NT2/D1 (cell line): ENCODE results near the gene GALNT1.

Source experiments
- DNase-seq: peaks from one replicate; pipeline ENCODE4 v3.0.0-alpha.2; 2011; ENCODE audit warnings: low read depth, low spot score
- H3K27me3 ChIP-seq: 2 replicates; pipeline ENCODE4 v1.6.0; 2011; ENCODE audit warnings: mild to moderate bottlenecking; ENCODE audit not compliant: insufficient read length, insufficient read depth
- H3K36me3 ChIP-seq: 2 replicates; pipeline ENCODE4 v1.6.1; 2011; ENCODE audit warnings: mild to moderate bottlenecking, low read length, mixed read lengths; ENCODE audit not compliant: insufficient read depth, insufficient read length
- H3K4me1 ChIP-seq: 2 replicates; pipeline ENCODE4 v1.5.1; 2011; ENCODE audit not compliant: insufficient read depth, insufficient read length
- H3K4me3 ChIP-seq: 2 replicates; pipeline ENCODE4 v1.5.1; 2011; ENCODE audit warnings: low read depth; ENCODE audit not compliant: insufficient read length
- H3K9ac ChIP-seq: 2 replicates; pipeline ENCODE4 v1.6.0; 2011; ENCODE audit warnings: low read depth; ENCODE audit not compliant: insufficient read length
- H3K9me3 ChIP-seq: 2 replicates; pipeline ENCODE4 v1.5.1; 2011; ENCODE audit warnings: mild to moderate bottlenecking, low read length; ENCODE audit not compliant: insufficient read depth
- SUZ12 ChIP-seq: IDR thresholded peaks from 2 replicates; pipeline ENCODE4 v1.6.1; 2011; ENCODE audit not compliant: insufficient read length, insufficient read depth; ENCODE audit errors: extremely low read depth
- YY1 ChIP-seq: IDR thresholded peaks from 2 replicates; pipeline ENCODE4 v1.6.1; 2011; ENCODE audit not compliant: insufficient read length, insufficient read depth
- ZNF274 ChIP-seq: IDR thresholded peaks from 2 replicates; pipeline ENCODE4 v1.6.1; 2011; ENCODE audit warnings: mild to moderate bottlenecking, low read depth, low read length

GALNT1 gene

GRCh38 chr18:35749701-35750100 lies 168.2 kb downstream of the GALNT1 start:
- H3K27me3 ChIP-seq, result no peaks in the 10 kb centered on the region
- H3K36me3 ChIP-seq, result no peaks in the 10 kb centered on the region
- no peak overlapping the region for H3K4me3 ChIP-seq
- DNase-seq, result no peak
- H3K9ac ChIP-seq, result no peak overlapping the region
- H3K9me3 ChIP-seq, result no peaks in the 10 kb centered on the region
- H3K4me1 ChIP-seq, result no peaks in the 10 kb centered on the region
- TF ChIP-seq YY1, result no peak
- TF ChIP-seq ZNF274, result no peak
- TF ChIP-seq SUZ12, result no peak

- H3K4me1 ChIP-seq, result no peaks in the 10 kb centered on the region
- H3K4me3 ChIP-seq, result no peak overlapping the region
- DNase-seq, result no peak
- TF ChIP-seq YY1 (no peak), SUZ12 (no peak), ZNF274 (no peak)
- H3K9ac ChIP-seq, result no peak overlapping the region
- H3K36me3 ChIP-seq, result no peaks in the 10 kb centered on the region
- H3K9me3 ChIP-seq, result no peaks in the 10 kb centered on the region
- H3K27me3 ChIP-seq, result no peaks in the 10 kb centered on the region
Measured at GRCh38 chr18:35750929-35751328, 169.4 kb downstream of the GALNT1 start.

DNA sequence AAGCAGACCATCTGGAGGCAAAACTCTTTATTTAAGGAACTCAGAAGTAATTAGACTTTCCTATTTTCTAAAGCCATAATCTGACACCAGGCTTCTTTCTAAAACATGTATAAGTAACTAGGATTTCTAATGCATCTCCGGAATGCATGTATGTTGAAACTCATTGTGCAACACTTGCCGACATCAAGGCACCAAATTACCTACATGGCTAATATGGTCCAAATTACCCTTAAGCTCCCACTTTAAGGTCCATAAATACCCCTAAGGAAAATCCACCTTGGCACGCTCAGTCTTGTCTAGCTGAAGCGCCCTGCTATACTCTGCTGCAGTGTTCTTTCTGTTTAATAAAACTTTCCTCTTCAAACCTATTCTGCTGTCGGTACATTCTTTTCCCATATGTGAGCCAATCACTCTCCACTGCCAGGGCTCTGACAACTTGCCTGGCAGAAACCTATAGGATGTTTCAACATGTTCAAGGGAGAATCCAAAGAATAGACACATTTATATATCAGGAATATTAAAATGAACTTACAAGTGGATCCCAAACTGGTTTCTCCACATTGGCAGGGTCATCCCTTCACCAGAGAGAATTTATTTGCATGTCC lies 171.9 kb downstream of the GALNT1 start:
- no peak overlapping the region for H3K9ac ChIP-seq
- H3K27me3 ChIP-seq, result no peaks in the 10 kb centered on the region
- H3K9me3 ChIP-seq, result no peaks in the 10 kb centered on the region
- no peak overlapping the region for H3K4me3 ChIP-seq
- H3K4me1 ChIP-seq, result no peaks in the 10 kb centered on the region
- no peaks in the 10 kb centered on the region for H3K36me3 ChIP-seq
- TF ChIP-seq YY1 (no peak), SUZ12 (no peak), ZNF274 (no peak)
- DNase-seq, result no peak

DNA sequence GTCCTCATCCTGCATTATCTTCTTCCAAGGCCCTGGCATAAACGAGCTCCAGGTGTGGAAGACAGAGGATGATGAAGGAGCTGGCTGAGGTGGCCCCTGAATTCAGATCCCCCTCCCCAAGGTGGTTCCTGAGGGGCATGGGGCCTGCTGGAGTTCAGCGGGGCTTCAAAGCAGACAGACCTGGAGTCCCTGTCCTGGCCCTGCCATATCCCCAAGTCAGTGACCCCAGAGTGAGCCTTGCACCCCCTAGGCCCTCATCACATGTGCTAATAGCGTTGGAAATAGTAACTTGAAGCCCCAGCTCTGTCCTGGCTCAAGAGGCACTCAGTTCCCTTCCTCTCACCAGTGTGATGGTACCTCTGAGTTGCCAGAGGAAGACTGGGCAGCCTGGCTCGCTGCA lies 172.9 kb downstream of the GALNT1 start:
- Histone ChIP-seq H3K27me3 (no peaks in the 10 kb centered on the region), H3K36me3 (no peaks in the 10 kb centered on the region), H3K4me3 (no peak overlapping the region), H3K9me3 (0 out of 2 replicates have a peak, but pooled peaks cover under 1% of the 10 kb centered on the region), H3K9ac (no peak overlapping the region), H3K4me1 (no peaks in the 10 kb centered on the region)
- no peak for TF ChIP-seq ZNF274
- no peak for TF ChIP-seq SUZ12
- no peak for TF ChIP-seq YY1
- DNase-seq, result no peak

DNA sequence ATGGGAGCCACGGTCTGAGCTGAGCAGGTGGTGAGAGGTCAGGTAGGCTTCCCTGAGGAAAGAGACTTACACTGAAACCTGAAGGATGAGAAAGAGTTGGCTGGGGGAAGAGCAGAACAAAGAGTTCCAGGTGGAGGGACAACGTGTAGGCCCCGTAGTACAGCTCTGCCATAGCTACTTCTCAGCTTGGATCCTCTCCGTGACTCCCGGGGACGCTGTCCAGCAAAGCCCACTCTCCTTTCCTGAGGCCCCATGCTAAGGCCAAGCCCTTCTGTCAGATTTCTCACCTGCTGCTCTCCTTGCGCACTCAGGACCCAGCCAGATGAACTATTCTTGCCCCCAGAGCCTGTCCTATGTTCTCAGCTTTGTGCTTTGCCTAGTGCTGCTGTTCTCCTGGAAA lies 173.8 kb downstream of the GALNT1 start:
- no peak for DNase-seq
- no peaks in the 10 kb centered on the region for H3K36me3 ChIP-seq
- H3K4me3 ChIP-seq, result no peak overlapping the region
- no peaks in the 10 kb centered on the region for H3K27me3 ChIP-seq
- H3K4me1 ChIP-seq, result no peaks in the 10 kb centered on the region
- TF ChIP-seq YY1 (no peak), ZNF274 (no peak)
- no peak overlapping the region for H3K9ac ChIP-seq
- peaks cover 7% of the 10 kb centered on the region; the same call in 1 of the 2 replicates for H3K9me3 ChIP-seq

GRCh38 chr18:35756506-35757117 lies 175.1 kb downstream of the GALNT1 start:
- TF ChIP-seq YY1 (no peak), SUZ12 (no peak), ZNF274 (no peak)
- Histone ChIP-seq H3K9ac (no peak overlapping the region), H3K4me3 (no peak overlapping the region), H3K27me3 (no peaks in the 10 kb centered on the region), H3K36me3 (no peaks in the 10 kb centered on the region), H3K9me3 (peaks cover 8% of the 10 kb centered on the region; the same call in 1 of the 2 replicates), H3K4me1 (no peaks in the 10 kb centered on the region)
- DNase-seq, result peak; percentile 42
